HL-60 (cell line): ENCODE data around the gene PRPS1L1.

ENCODE experiments used
- DNase-seq, 2 experiments: peaks; one replicate each; pipeline ENCODE4 v3.0.0-alpha.2; 2010 to 2020; ENCODE audit warnings: low read depth in 1 of 2, low spot score in 1 of 2
- H3K27ac ChIP-seq: fragments of 250-450 bp; sonication (Bioruptor Pico); replicated peaks from 2 replicates; pipeline ENCODE4 v1.5.1; 2020; ENCODE audit warnings: mild to moderate bottlenecking, moderate library complexity
- H3K27me3 ChIP-seq: fragments of 250-450 bp; sonication (Bioruptor Pico); 2 replicates; pipeline ENCODE4 v1.5.1; 2021; ENCODE audit warnings: mild to moderate bottlenecking, moderate library complexity; ENCODE audit not compliant: insufficient read depth, poor library complexity, severe bottlenecking
- H3K4me3 ChIP-seq: replicated peaks from 2 replicates; pipeline ENCODE4 v1.5.1; 2011; ENCODE audit warnings: mild to moderate bottlenecking, control low read depth, low read length; ENCODE audit not compliant: insufficient read depth
- GABPA ChIP-seq: IDR thresholded peaks from 2 replicates; pipeline ENCODE4 v1.6.1; 2012; ENCODE audit warnings: low read depth
- POLR2AphosphoS5 ChIP-seq: IDR thresholded peaks from 2 replicates; pipeline ENCODE4 v1.6.1; 2012; ENCODE audit warnings: low read depth
- SPI1 ChIP-seq: IDR thresholded peaks from 2 replicates; pipeline ENCODE4 v1.6.1; 2012; ENCODE audit warnings: low read depth, mild to moderate bottlenecking, borderline replicate concordance
- TF ChIP-seq, protein P1 (sequence below): IDR thresholded peaks from one replicate; pipeline ENCODE4 v1.5.1; 2011; ENCODE audit warnings: low read length, control low read depth, inconsistent platforms; ENCODE audit not compliant: insufficient read depth
- TF ChIP-seq, protein P2 (sequence below): IDR thresholded peaks from 2 replicates; pipeline ENCODE4 v1.6.1; 2012; ENCODE audit warnings: low read depth; ENCODE audit not compliant: insufficient replicate concordance

PRPS1L1 gene

DNA sequence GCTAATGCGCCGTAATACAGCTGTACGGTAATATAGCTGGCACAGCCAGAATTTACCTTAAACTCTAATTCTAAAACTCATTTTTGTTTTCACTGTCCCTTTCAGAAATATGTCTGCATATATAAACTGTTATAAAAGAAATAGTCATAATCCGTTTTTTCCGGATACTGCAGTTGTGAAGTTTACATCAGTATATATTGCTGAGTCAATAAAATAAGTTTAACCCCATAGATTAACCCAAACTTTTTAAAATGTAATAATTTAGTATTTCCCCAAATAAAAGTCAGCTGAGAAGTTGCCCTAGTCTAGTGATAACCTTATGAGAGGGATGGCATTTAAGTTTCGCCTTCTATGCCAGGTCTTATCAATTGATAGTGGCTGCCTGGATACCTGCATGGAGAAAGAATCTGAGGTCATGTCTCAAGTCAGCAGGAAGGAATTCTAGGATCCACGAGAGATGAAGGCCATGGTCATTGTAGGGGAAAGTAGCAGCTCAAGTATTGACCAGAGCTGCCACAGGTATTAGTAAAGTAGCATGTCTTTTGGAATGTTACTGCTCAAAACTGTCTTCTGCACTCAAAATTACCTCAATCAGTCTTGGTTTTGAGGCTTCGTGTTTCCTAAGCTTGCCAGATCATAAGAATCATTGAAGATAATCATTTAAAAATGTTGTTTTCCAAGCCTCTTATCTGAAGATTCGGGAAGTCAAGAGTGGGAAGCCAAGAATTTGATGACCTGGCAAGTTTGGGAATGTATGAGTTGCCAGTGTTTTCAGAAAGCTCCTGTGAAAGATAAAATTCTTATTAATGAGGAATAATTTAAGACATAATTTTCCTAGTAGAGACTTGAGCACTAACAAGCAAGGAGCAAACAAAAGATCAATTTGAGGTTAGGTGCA is 10.8 kb downstream of the PRPS1L1 start:
- Histone ChIP-seq H3K27me3 (no peaks in the 10 kb centered on the region), H3K27ac (no peak overlapping the region), H3K4me3 (no peak overlapping the region)
- TF ChIP-seq GABPA = no peak
- TF ChIP-seq POLR2AphosphoS5 = no peak
- TF ChIP-seq, protein P1, sequence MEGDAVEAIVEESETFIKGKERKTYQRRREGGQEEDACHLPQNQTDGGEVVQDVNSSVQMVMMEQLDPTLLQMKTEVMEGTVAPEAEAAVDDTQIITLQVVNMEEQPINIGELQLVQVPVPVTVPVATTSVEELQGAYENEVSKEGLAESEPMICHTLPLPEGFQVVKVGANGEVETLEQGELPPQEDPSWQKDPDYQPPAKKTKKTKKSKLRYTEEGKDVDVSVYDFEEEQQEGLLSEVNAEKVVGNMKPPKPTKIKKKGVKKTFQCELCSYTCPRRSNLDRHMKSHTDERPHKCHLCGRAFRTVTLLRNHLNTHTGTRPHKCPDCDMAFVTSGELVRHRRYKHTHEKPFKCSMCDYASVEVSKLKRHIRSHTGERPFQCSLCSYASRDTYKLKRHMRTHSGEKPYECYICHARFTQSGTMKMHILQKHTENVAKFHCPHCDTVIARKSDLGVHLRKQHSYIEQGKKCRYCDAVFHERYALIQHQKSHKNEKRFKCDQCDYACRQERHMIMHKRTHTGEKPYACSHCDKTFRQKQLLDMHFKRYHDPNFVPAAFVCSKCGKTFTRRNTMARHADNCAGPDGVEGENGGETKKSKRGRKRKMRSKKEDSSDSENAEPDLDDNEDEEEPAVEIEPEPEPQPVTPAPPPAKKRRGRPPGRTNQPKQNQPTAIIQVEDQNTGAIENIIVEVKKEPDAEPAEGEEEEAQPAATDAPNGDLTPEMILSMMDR = no peak
- DNase-seq = no peak

DNA sequence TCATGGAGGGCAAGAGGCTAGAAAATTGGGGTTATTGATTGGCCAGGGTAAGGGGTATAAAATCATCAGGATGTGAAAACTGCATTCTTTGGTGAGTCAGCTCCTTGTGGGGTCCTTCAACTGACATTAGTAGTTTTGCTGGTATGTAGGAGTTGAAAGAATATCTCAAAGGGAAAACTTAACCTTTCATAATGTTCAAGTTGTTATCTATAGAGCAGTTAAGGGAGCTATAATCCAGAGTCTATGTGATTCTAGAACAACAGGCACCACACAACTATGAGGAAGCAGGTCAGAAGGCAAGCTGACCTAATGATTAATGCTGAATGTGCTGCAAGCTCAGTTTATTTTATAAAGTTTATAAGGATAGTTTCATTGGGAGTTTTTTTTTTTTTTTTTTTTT is 13.7 kb downstream of the PRPS1L1 start:
- Histone ChIP-seq H3K4me3 (no peak overlapping the region), H3K27me3 (no peaks in the 10 kb centered on the region), H3K27ac (no peak overlapping the region)
- no peak for TF ChIP-seq SPI1
- TF ChIP-seq, protein P1 = no peak
- no peak for TF ChIP-seq GABPA
- no peak for TF ChIP-seq POLR2AphosphoS5
- TF ChIP-seq, protein P2, sequence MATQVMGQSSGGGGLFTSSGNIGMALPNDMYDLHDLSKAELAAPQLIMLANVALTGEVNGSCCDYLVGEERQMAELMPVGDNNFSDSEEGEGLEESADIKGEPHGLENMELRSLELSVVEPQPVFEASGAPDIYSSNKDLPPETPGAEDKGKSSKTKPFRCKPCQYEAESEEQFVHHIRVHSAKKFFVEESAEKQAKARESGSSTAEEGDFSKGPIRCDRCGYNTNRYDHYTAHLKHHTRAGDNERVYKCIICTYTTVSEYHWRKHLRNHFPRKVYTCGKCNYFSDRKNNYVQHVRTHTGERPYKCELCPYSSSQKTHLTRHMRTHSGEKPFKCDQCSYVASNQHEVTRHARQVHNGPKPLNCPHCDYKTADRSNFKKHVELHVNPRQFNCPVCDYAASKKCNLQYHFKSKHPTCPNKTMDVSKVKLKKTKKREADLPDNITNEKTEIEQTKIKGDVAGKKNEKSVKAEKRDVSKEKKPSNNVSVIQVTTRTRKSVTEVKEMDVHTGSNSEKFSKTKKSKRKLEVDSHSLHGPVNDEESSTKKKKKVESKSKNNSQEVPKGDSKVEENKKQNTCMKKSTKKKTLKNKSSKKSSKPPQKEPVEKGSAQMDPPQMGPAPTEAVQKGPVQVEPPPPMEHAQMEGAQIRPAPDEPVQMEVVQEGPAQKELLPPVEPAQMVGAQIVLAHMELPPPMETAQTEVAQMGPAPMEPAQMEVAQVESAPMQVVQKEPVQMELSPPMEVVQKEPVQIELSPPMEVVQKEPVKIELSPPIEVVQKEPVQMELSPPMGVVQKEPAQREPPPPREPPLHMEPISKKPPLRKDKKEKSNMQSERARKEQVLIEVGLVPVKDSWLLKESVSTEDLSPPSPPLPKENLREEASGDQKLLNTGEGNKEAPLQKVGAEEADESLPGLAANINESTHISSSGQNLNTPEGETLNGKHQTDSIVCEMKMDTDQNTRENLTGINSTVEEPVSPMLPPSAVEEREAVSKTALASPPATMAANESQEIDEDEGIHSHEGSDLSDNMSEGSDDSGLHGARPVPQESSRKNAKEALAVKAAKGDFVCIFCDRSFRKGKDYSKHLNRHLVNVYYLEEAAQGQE = no peak
- no peak for DNase-seq

DNA sequence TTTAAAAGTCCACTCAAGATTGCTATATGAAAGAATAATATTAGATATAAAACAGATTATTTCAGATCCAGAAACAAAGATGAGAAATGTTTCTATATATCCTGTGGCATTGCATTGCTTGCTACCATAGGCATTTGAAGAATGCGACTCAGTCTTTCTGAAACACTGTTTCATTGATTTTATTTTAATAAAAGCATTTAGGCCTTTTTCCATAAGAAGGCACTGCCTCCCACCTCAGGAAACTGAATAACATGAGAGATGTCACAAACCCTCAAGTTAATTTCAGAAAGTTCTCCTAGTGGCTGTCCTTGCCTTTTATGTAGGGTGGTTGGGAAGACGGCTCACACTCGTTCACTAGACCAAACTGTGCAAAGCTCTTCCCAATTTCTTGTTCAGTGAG is 23.3 kb downstream of the PRPS1L1 start:
- Histone ChIP-seq H3K27me3 (no peaks in the 10 kb centered on the region), H3K4me3 (no peak overlapping the region), H3K27ac (no peak overlapping the region)
- TF ChIP-seq SPI1 = no peak
- no peak for DNase-seq

DNA sequence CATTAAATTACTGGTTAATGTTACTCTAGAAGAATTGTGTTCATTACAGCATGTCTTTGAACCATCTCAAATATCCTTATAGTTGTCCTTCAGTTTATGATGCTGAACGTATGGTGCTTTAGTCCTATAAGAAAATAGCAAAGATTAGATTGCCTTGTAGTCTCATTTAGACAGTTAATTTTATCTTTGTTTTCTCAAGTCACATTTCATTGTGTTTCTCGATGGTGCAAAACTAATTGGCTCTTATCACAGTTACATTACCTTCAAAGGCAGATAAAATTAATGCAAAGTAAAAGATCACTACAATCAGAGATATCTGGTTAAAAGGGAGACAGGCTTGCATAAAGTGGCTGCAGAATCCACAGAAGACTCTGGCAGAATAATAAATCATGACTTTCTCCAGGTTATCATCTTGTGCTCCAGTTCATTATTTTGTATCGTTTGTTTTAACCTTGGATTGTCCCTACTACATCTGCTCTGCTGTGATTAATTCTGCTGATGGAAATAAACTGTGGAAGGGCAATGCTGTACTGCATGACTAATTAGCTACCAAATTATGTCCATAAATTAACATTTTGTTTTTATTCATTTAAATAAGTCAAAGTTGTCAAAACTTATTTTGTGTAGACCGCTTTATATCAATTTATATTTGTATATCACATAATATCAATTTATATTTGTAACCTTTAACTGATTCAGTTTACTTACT is 24.2 kb downstream of the PRPS1L1 start:
- DNase-seq = no peak
- Histone ChIP-seq H3K4me3 (no peak overlapping the region), H3K27me3 (no peaks in the 10 kb centered on the region), H3K27ac (no peak overlapping the region)
- TF ChIP-seq SPI1 (no peak), GABPA (no peak), POLR2AphosphoS5 (no peak)
- TF ChIP-seq, protein P2 = no peak
- TF ChIP-seq, protein P1 = no peak
